ENCODE results near the gene NUDT7.
A peak's percentile ranks its signal among the peaks of the same experiment; 100 is the strongest.

The NUDT7 gene

GRCh38 chr16:77785373-77785764 is 63.1 kb downstream of the NUDT7 start:
- no peak overlapping the region for H3K4me2 ChIP-seq (ENCODE audit: low read length, poor library complexity, severe bottlenecking)
- no peak overlapping the region for H2AK5ac ChIP-seq (ENCODE audit: low read length, severe bottlenecking)
- peaks cover 43 to 47% of the 10 kb centered on the region in 2 experiments for H3K27me3 ChIP-seq (ENCODE audit: control insufficient read depth in 1 of 2, insufficient read depth in 1 of 2, low read length in 2 of 2)
- DNase-seq: no peak
- H2AFZ ChIP-seq (ENCODE audit: low read depth, low read length): no peak overlapping the region
- no peaks in the 10 kb centered on the region for H3K9me3 ChIP-seq (ENCODE audit: control insufficient read depth, low read length)
- no peak overlapping the region for H2BK120ac ChIP-seq (ENCODE audit: low read depth, low read length)
- no peak overlapping the region for H3K18ac ChIP-seq (ENCODE audit: low read depth in 1 of 2, low read length in 2 of 2)
- no peak overlapping the region for H3K4me3 ChIP-seq (ENCODE audit: insufficient read depth in 1 of 2, low read depth in 1 of 2, low read length in 2 of 2)
- H3K4me1 ChIP-seq (ENCODE audit: control insufficient read depth, insufficient read depth, low read depth, low read length): peaks cover 13% of the 10 kb centered on the region
- no peak overlapping the region for H3K4ac ChIP-seq (ENCODE audit: low read depth in 1 of 2, low read length in 2 of 2)
- H3K14ac ChIP-seq (ENCODE audit: low read length in 2 of 2): no peak overlapping the region
- H3K79me1 ChIP-seq (replicated peaks; ENCODE audit: low read length, poor library complexity, severe bottlenecking): no peaks in the 10 kb centered on the region
- no peak overlapping the region for H2BK5ac ChIP-seq (ENCODE audit: low read depth, low read length, poor library complexity, severe bottlenecking)
- no peak overlapping the region for H3K27ac ChIP-seq (ENCODE audit: low read length, poor library complexity, severe bottlenecking)
- no peak overlapping the region for H2BK15ac ChIP-seq (ENCODE audit: low read depth, poor library complexity, severe bottlenecking)
- no peak overlapping the region for H2BK12ac ChIP-seq (ENCODE audit: low read length in 2 of 2)
- H3K9ac ChIP-seq (ENCODE audit: low read length): no peak overlapping the region
- H4K8ac ChIP-seq (ENCODE audit: low read length): no peak overlapping the region
- H3K23ac ChIP-seq (ENCODE audit: low read length in 2 of 2): no peak overlapping the region
- H3K36me3 ChIP-seq (ENCODE audit: control insufficient read depth in 1 of 2, insufficient read depth in 2 of 2, low read depth in 1 of 2, low read length in 2 of 2): no peaks in the 10 kb centered on the region
- 92% methylated on average over 2 of the region's 2 CpGs for WGBS
- H4K91ac ChIP-seq (ENCODE audit: low read length): no peak overlapping the region

- H3K4me3 ChIP-seq (ENCODE audit: insufficient read depth in 1 of 2, low read depth in 1 of 2, low read length in 2 of 2): no peak overlapping the region
- no peak overlapping the region for H3K9ac ChIP-seq (ENCODE audit: low read length)
- no peaks in the 10 kb centered on the region for H3K9me3 ChIP-seq (ENCODE audit: control insufficient read depth, low read length)
- peaks cover 49 to 56% of the 10 kb centered on the region in 2 experiments for H3K27me3 ChIP-seq (ENCODE audit: control insufficient read depth in 1 of 2, insufficient read depth in 1 of 2, low read length in 2 of 2)
- no peak overlapping the region for H3K14ac ChIP-seq (ENCODE audit: low read length in 2 of 2)
- H3K27ac ChIP-seq (ENCODE audit: low read length, poor library complexity, severe bottlenecking): no peak overlapping the region
- WGBS: 72% methylated on average over 5 of the region's 5 CpGs
- H2BK120ac ChIP-seq (ENCODE audit: low read depth, low read length): no peak overlapping the region
- H3K18ac ChIP-seq (ENCODE audit: low read depth in 1 of 2, low read length in 2 of 2): no peak overlapping the region
- H3K79me1 ChIP-seq (replicated peaks; ENCODE audit: low read length, poor library complexity, severe bottlenecking): no peaks in the 10 kb centered on the region
- no peak overlapping the region for H2BK15ac ChIP-seq (ENCODE audit: low read depth, poor library complexity, severe bottlenecking)
- H2AK5ac ChIP-seq (ENCODE audit: low read length, severe bottlenecking): no peak overlapping the region
- H2BK12ac ChIP-seq (ENCODE audit: low read length in 2 of 2): no peak overlapping the region
- H2AFZ ChIP-seq (ENCODE audit: low read depth, low read length): no peak overlapping the region
- no peak overlapping the region for H4K8ac ChIP-seq (ENCODE audit: low read length)
- no peak overlapping the region for H2BK5ac ChIP-seq (ENCODE audit: low read depth, low read length, poor library complexity, severe bottlenecking)
- H3K23ac ChIP-seq (ENCODE audit: low read length in 2 of 2): no peak overlapping the region
- H3K36me3 ChIP-seq (ENCODE audit: control insufficient read depth in 1 of 2, insufficient read depth in 2 of 2, low read depth in 1 of 2, low read length in 2 of 2): no peaks in the 10 kb centered on the region
- no peak overlapping the region for H4K91ac ChIP-seq (ENCODE audit: low read length)
- H3K4me1 ChIP-seq (ENCODE audit: control insufficient read depth, insufficient read depth, low read depth, low read length): peaks cover 13% of the 10 kb centered on the region
- no peak overlapping the region for H3K4ac ChIP-seq (ENCODE audit: low read depth in 1 of 2, low read length in 2 of 2)
- DNase-seq: no peak
- H3K4me2 ChIP-seq (ENCODE audit: low read length, poor library complexity, severe bottlenecking): no peak overlapping the region
These were observed 64.0 kb downstream of the NUDT7 start for GRCh38 chr16:77786186-77786847.

GRCh38 chr16:77787452-77787851 is 65.1 kb downstream of the NUDT7 start:
- no peak overlapping the region for H2BK15ac ChIP-seq (ENCODE audit: low read depth, poor library complexity, severe bottlenecking)

GRCh38 chr16:77788181-77789084 is 66.1 kb downstream of the NUDT7 start, which contains the start of gene VAT1L:
VAT1L (plus strand) TSS chr16:77788564; CDS start chr16:77788683, 119 bp downstream.
- H3K18ac ChIP-seq (ENCODE audit: low read depth in 1 of 2, low read length in 2 of 2): peak within 1 kb of the TSS; percentile 71 to 96
- peak within 1 kb of the TSS; percentile 99 for H2AFZ ChIP-seq (ENCODE audit: low read depth, low read length)
- peak within 1 kb of the TSS; percentile 61 to 80 for H3K4me3 ChIP-seq (ENCODE audit: insufficient read depth in 1 of 2, low read depth in 1 of 2, low read length in 2 of 2)
- no peak within 1 kb of the TSS for H2BK5ac ChIP-seq (ENCODE audit: low read depth, low read length, poor library complexity, severe bottlenecking)
- peak within 1 kb of the TSS in 1 of 2 experiments; percentile 55 for H3K4ac ChIP-seq (ENCODE audit: low read depth in 1 of 2, low read length in 2 of 2)
- under 1% methylated on average over 70 of the region's 78 CpGs for whole genome bisulfite sequencing
- peak within 1 kb of the TSS in 1 of 2 experiments; percentile 96 for H3K14ac ChIP-seq (ENCODE audit: low read length in 2 of 2)
- H2BK15ac ChIP-seq (ENCODE audit: low read depth, poor library complexity, severe bottlenecking): peak within 1 kb of the TSS; percentile 40
- peak within 1 kb of the TSS; percentile 76 for H4K8ac ChIP-seq (ENCODE audit: low read length)
- H2BK12ac ChIP-seq (ENCODE audit: low read length in 2 of 2): peak within 1 kb of the TSS; percentile 56 to 97
- H3K36me3 ChIP-seq (ENCODE audit: control insufficient read depth in 1 of 2, insufficient read depth in 2 of 2, low read depth in 1 of 2, low read length in 2 of 2): no peaks in the 10 kb centered on the region
- H3K23ac ChIP-seq (ENCODE audit: low read length in 2 of 2): peak within 1 kb of the TSS in 1 of 2 experiments; percentile 100
- H3K79me1 ChIP-seq (replicated peaks; ENCODE audit: low read length, poor library complexity, severe bottlenecking): no peaks in the 10 kb centered on the region
- H2BK120ac ChIP-seq (ENCODE audit: low read depth, low read length): peak within 1 kb of the TSS; percentile 36
- DNase-seq: peak; percentile 80
- no peak within 1 kb of the TSS for H2AK5ac ChIP-seq (ENCODE audit: low read length, severe bottlenecking)
- H3K27me3 ChIP-seq (ENCODE audit: control insufficient read depth in 1 of 2, insufficient read depth in 1 of 2, low read length in 2 of 2): peaks cover 58 to 62% of the 10 kb centered on the region in 2 experiments
- H3K9ac ChIP-seq (ENCODE audit: low read length): peak within 1 kb of the TSS; percentile 31
- H3K9me3 ChIP-seq (ENCODE audit: control insufficient read depth, low read length): no peaks in the 10 kb centered on the region
- peak within 1 kb of the TSS; percentile 99 for H3K4me2 ChIP-seq (ENCODE audit: low read length, poor library complexity, severe bottlenecking)
- peaks cover 13% of the 10 kb centered on the region for H3K4me1 ChIP-seq (ENCODE audit: control insufficient read depth, insufficient read depth, low read depth, low read length)
- peak within 1 kb of the TSS; percentile 58 for H4K91ac ChIP-seq (ENCODE audit: low read length)
- no peak within 1 kb of the TSS for H3K27ac ChIP-seq (ENCODE audit: low read length, poor library complexity, severe bottlenecking)

More at GRCh38 chr16:77787452-77787851, 65.1 kb downstream of the NUDT7 start:
- Histone ChIP-seq H3K9me3 (ENCODE audit: control insufficient read depth, low read length) (no peaks in the 10 kb centered on the region), H2BK12ac (ENCODE audit: low read length in 2 of 2) (no peak overlapping the region), H3K79me1 (replicated peaks; ENCODE audit: low read length, poor library complexity, severe bottlenecking) (no peaks in the 10 kb centered on the region), H3K9ac (ENCODE audit: low read length) (no peak overlapping the region), H3K36me3 (ENCODE audit: control insufficient read depth in 1 of 2, insufficient read depth in 2 of 2, low read depth in 1 of 2, low read length in 2 of 2) (no peaks in the 10 kb centered on the region), H2BK120ac (ENCODE audit: low read depth, low read length) (no peak overlapping the region), H3K18ac (ENCODE audit: low read depth in 1 of 2, low read length in 2 of 2) (no peak overlapping the region), H3K14ac (ENCODE audit: low read length in 2 of 2) (no peak overlapping the region), H2AK5ac (ENCODE audit: low read length, severe bottlenecking) (no peak overlapping the region), H3K27me3 (ENCODE audit: control insufficient read depth in 1 of 2, insufficient read depth in 1 of 2, low read length in 2 of 2) (peaks cover 58 to 62% of the 10 kb centered on the region in 2 experiments), H2AFZ (ENCODE audit: low read depth, low read length) (no peak overlapping the region), H3K4me1 (ENCODE audit: control insufficient read depth, insufficient read depth, low read depth, low read length) (peaks cover 13% of the 10 kb centered on the region), H4K8ac (ENCODE audit: low read length) (no peak overlapping the region), H3K27ac (ENCODE audit: low read length, poor library complexity, severe bottlenecking) (no peak overlapping the region), H2BK5ac (ENCODE audit: low read depth, low read length, poor library complexity, severe bottlenecking) (no peak overlapping the region), H3K23ac (ENCODE audit: low read length in 2 of 2) (no peak overlapping the region), H3K4me3 (ENCODE audit: insufficient read depth in 1 of 2, low read depth in 1 of 2, low read length in 2 of 2) (no peak overlapping the region), H3K4me2 (ENCODE audit: low read length, poor library complexity, severe bottlenecking) (no peak overlapping the region), H3K4ac (ENCODE audit: low read depth in 1 of 2, low read length in 2 of 2) (no peak overlapping the region), H4K91ac (ENCODE audit: low read length) (no peak overlapping the region)
- no peak for DNase-seq
- WGBS: 74% methylated on average over 2 of the region's 2 CpGs
